DOHH2 (cell line): ENCODE data around the gene KDM7A.

ENCODE experiments used
- EZH2phosphoT487 ChIP-seq: fragments of 200-600 bp; sonication (generic); IDR thresholded peaks from 2 replicates; pipeline ENCODE4 v1.6.1; 2017; ENCODE audit warnings: borderline replicate concordance, mild to moderate bottlenecking, antibody characterized with exemption, low read length, moderate library complexity, mixed read lengths
- TF ChIP-seq, protein P1 (sequence below): fragments of 200-600 bp; sonication (generic); IDR thresholded peaks from one replicate; pipeline ENCODE4 v1.5.1; 2014; ENCODE audit warnings: antibody characterized with exemption, mild to moderate bottlenecking, low read depth, low read length; ENCODE audit not compliant: poor library complexity, severe bottlenecking

DNA sequence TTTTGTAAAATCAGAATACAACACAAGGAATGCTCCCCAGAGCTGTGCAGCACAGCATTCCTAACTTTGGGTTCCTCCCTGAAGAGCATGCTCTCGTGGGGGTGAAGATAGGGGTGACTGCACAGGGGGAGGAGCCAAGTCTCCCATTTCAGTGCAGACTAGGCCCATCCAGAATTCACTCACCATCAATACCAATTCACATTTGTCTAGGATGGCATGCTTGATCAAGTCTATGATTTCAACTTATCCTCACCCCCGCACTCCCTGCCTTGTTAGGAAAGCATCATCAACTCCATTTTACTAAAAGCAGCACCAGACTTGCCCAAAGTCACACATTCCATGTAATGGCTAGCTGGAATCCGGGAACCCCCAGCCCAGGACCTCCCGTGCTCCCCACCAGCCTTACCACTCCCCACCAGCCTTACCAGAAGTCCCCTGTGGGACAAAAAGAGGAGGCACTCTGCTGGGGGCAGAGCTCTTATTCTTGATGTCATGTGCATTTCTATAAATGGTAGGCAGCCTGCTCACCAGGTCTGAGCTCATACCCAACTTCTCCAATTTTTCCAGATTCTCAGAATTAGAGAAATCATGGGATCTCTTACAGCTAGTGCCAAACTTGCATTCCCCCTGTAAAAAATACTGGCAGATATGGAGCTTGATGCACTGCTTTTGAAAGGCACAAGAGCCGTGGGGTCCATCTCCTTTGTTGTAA is 120.2 kb downstream of the KDM7A start:
- TF ChIP-seq, protein P1, sequence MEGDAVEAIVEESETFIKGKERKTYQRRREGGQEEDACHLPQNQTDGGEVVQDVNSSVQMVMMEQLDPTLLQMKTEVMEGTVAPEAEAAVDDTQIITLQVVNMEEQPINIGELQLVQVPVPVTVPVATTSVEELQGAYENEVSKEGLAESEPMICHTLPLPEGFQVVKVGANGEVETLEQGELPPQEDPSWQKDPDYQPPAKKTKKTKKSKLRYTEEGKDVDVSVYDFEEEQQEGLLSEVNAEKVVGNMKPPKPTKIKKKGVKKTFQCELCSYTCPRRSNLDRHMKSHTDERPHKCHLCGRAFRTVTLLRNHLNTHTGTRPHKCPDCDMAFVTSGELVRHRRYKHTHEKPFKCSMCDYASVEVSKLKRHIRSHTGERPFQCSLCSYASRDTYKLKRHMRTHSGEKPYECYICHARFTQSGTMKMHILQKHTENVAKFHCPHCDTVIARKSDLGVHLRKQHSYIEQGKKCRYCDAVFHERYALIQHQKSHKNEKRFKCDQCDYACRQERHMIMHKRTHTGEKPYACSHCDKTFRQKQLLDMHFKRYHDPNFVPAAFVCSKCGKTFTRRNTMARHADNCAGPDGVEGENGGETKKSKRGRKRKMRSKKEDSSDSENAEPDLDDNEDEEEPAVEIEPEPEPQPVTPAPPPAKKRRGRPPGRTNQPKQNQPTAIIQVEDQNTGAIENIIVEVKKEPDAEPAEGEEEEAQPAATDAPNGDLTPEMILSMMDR: no peak
- no peak for TF ChIP-seq EZH2phosphoT487
